ENCODE results near the gene FAM53A.

The FAM53A gene

GRCh38 chr4:1593881-1594345 lies 90.2 kb downstream of the FAM53A start:
- H3K4me1 ChIP-seq (ENCODE audit: control insufficient read depth, low read depth, low read length), result no peaks in the 10 kb centered on the region

GRCh38 chr4:1593458-1593857 lies 90.7 kb downstream of the FAM53A start:
- no peak overlapping the region for H3K27ac ChIP-seq (ENCODE audit: low read length)
- H3K4me1 ChIP-seq (ENCODE audit: control insufficient read depth, low read depth, low read length), result no peaks in the 10 kb centered on the region
- H3K27me3 ChIP-seq (ENCODE audit: control insufficient read depth, insufficient read depth, low read length), result no peaks in the 10 kb centered on the region
- H3K36me3 ChIP-seq (ENCODE audit: control insufficient read depth, low read depth, low read length), result no peaks in the 10 kb centered on the region
- H3K9me3 ChIP-seq (ENCODE audit: control insufficient read depth, low read depth, low read length), result no peaks in the 10 kb centered on the region
- no peak overlapping the region for H3K9ac ChIP-seq (ENCODE audit: low read length)
- H3K4me3 ChIP-seq (ENCODE audit: low read length), result no peak overlapping the region

More at GRCh38 chr4:1593881-1594345, 90.2 kb downstream of the FAM53A start:
- no peak overlapping the region for H3K9ac ChIP-seq (ENCODE audit: low read length)
- no peak overlapping the region for H3K4me3 ChIP-seq (ENCODE audit: low read length)
- H3K27me3 ChIP-seq (ENCODE audit: control insufficient read depth, insufficient read depth, low read length), result no peaks in the 10 kb centered on the region
- H3K9me3 ChIP-seq (ENCODE audit: control insufficient read depth, low read depth, low read length), result no peaks in the 10 kb centered on the region
- no peak overlapping the region for H3K27ac ChIP-seq (ENCODE audit: low read length)
- no peaks in the 10 kb centered on the region for H3K36me3 ChIP-seq (ENCODE audit: control insufficient read depth, low read depth, low read length)

- H3K27ac ChIP-seq (ENCODE audit: low read length), result no peak overlapping the region
- H3K9ac ChIP-seq (ENCODE audit: low read length), result no peak overlapping the region
- H3K36me3 ChIP-seq (ENCODE audit: control insufficient read depth, low read depth, low read length), result no peaks in the 10 kb centered on the region
- H3K4me3 ChIP-seq (ENCODE audit: low read length), result no peak overlapping the region
- no peaks in the 10 kb centered on the region for H3K9me3 ChIP-seq (ENCODE audit: control insufficient read depth, low read depth, low read length)
- H3K27me3 ChIP-seq (ENCODE audit: control insufficient read depth, insufficient read depth, low read length), result no peaks in the 10 kb centered on the region
- H3K4me1 ChIP-seq (ENCODE audit: control insufficient read depth, low read depth, low read length), result no peaks in the 10 kb centered on the region
Observed at GRCh38 chr4:1592709-1593417, 91.2 kb downstream of the FAM53A start.

GRCh38 chr4:1592068-1592708 lies 91.9 kb downstream of the FAM53A start:
- H3K4me1 ChIP-seq (ENCODE audit: control insufficient read depth, low read depth, low read length), result no peaks in the 10 kb centered on the region
- no peak overlapping the region for H3K27ac ChIP-seq (ENCODE audit: low read length)
- no peaks in the 10 kb centered on the region for H3K9me3 ChIP-seq (ENCODE audit: control insufficient read depth, low read depth, low read length)
- H3K9ac ChIP-seq (ENCODE audit: low read length), result no peak overlapping the region
- no peak overlapping the region for H3K4me3 ChIP-seq (ENCODE audit: low read length)
- H3K27me3 ChIP-seq (ENCODE audit: control insufficient read depth, insufficient read depth, low read length), result no peaks in the 10 kb centered on the region
- H3K36me3 ChIP-seq (ENCODE audit: control insufficient read depth, low read depth, low read length), result no peaks in the 10 kb centered on the region

- H3K36me3 ChIP-seq (ENCODE audit: control insufficient read depth, low read depth, low read length), result no peaks in the 10 kb centered on the region
- no peak overlapping the region for H3K4me3 ChIP-seq (ENCODE audit: low read length)
- H3K9me3 ChIP-seq (ENCODE audit: control insufficient read depth, low read depth, low read length), result no peaks in the 10 kb centered on the region
- no peaks in the 10 kb centered on the region for H3K27me3 ChIP-seq (ENCODE audit: control insufficient read depth, insufficient read depth, low read length)
- no peak overlapping the region for H3K9ac ChIP-seq (ENCODE audit: low read length)
- no peaks in the 10 kb centered on the region for H3K4me1 ChIP-seq (ENCODE audit: control insufficient read depth, low read depth, low read length)
- H3K27ac ChIP-seq (ENCODE audit: low read length), result no peak overlapping the region
Observed at GRCh38 chr4:1591107-1591506, 93.0 kb downstream of the FAM53A start.

GRCh38 chr4:1590244-1590643 lies 93.9 kb downstream of the FAM53A start:
- Histone ChIP-seq H3K9me3 (ENCODE audit: control insufficient read depth, low read depth, low read length) (no peaks in the 10 kb centered on the region), H3K36me3 (ENCODE audit: control insufficient read depth, low read depth, low read length) (no peaks in the 10 kb centered on the region), H3K4me1 (ENCODE audit: control insufficient read depth, low read depth, low read length) (no peaks in the 10 kb centered on the region), H3K4me3 (ENCODE audit: low read length) (no peak overlapping the region), H3K27ac (ENCODE audit: low read length) (no peak overlapping the region), H3K27me3 (ENCODE audit: control insufficient read depth, insufficient read depth, low read length) (no peaks in the 10 kb centered on the region), H3K9ac (ENCODE audit: low read length) (no peak overlapping the region)

All from iPS-18a (cell line).